Transverse colon (tissue), 4 donors: ENCODE results near the gene INPP4B. TPM values are rescaled to one million over a fixed set of nuclear protein-coding genes. Genes with fewer than 3 reads are reported as not detected.

Experiments used
- DNase-seq: peaks from one replicate; pipeline ENCODE4 v3.0.0-alpha.2; 2019
- H3K27ac ChIP-seq, 4 donors: fragments of 200-600 bp; sonication (generic); 2 replicates each; pipeline ENCODE4 v1.5.1; 2016 to 2018; ENCODE audit warnings: inconsistent platforms in 4 of 4
- H3K27me3 ChIP-seq: fragments of 200-600 bp; sonication (generic); 2 replicates; pipeline ENCODE4 v1.5.1; 2017; ENCODE audit warnings: inconsistent platforms
- H3K36me3 ChIP-seq, 4 donors: fragments of 200-600 bp; sonication (generic); 2 replicates each; pipeline ENCODE4 v1.5.1; 2017 to 2019; ENCODE audit warnings: inconsistent platforms in 4 of 4
- H3K4me1 ChIP-seq, 4 donors: fragments of 200-600 bp; sonication (generic); 2 replicates each; pipeline ENCODE4 v1.5.1; 2017 to 2020; ENCODE audit warnings: inconsistent platforms in 4 of 4
- H3K4me3 ChIP-seq, 4 donors: fragments of 200-600 bp; sonication (generic); 1 replicate in 1 of 4; 2 replicates in 3 of 4; pipeline versions ENCODE4 v1.5.1 to v1.6.1; 2017 to 2019; ENCODE audit warnings: inconsistent platforms in 4 of 4
- H3K9me3 ChIP-seq, 2 donors: fragments of 200-600 bp; sonication (generic); 2 replicates each; pipeline ENCODE4 v1.5.1; 2017 to 2019; ENCODE audit warnings: inconsistent platforms in 2 of 2
- EP300 ChIP-seq: sonication (generic); formaldehyde crosslinking; IDR thresholded peaks from one replicate; pipeline ENCODE4 v1.6.1; 2017; ENCODE audit warnings: antibody characterized with exemption, low read depth
- POLR2A ChIP-seq: fragments of 450-650 bp; IDR thresholded peaks from one replicate; pipeline ENCODE4 v1.6.1; 2016; ENCODE audit warnings: antibody characterized with exemption, mild to moderate bottlenecking, moderate library complexity
- POLR2AphosphoS5 ChIP-seq, 3 donors: sonication (generic); formaldehyde crosslinking; IDR thresholded peaks; one replicate each; pipeline ENCODE4 v1.6.1; 2016; ENCODE audit warnings: antibody characterized with exemption in 3 of 3
- WGBS, 2 donors: methylation state at CpG; one replicate each; pipeline ENCODE4 v1.1.5; 2018; ENCODE audit warnings: low coverage in 1 of 2; 5-methylcytosine and 5-hydroxymethylcytosine counted together
- in situ Hi-C, 4 donors: fragments of 200-750 bp; cut with MboI; loops; one replicate each; pipeline versions ENCODE4 v1.15.0 to v1.15.1; 2017; ENCODE audit warnings: low sequenced_read_pairs in 3 of 4, low pct_ligation_motif_present in 1 of 4, low pct_unique_long_range_greater_than_20kb in 1 of 4
- intact Hi-C: fragments of 100-400 bp; cut with DNase I; formaldehyde crosslinking; loops from one replicate; pipeline ENCODE4 v1.15.1; 2023; ENCODE audit warnings: low total_unique reads
- total RNA-seq, 4 donors: library from RNA; depleted of rRNA; stranded (reverse); fragments of >200 nt; gene quantifications; one replicate each; pipeline ENCODE4 v1.1.0, GENCODE V29; 2016
- TF ChIP-seq, protein P1 (sequence below), 5 experiments: fragments of 200-600 bp in 3 of 5; fragments of 450-650 bp in 2 of 5; sonication (generic) in 3 of 5; IDR thresholded peaks; 1 replicate in 2 of 5; 2 replicates in 3 of 5; pipeline ENCODE4 v1.5.1; 2016 to 2017; ENCODE audit warnings: antibody characterized with exemption in 5 of 5, inconsistent platforms in 3 of 5, mild to moderate bottlenecking in 2 of 5, moderate library complexity in 1 of 5

The INPP4B gene
- total RNA-seq, 4 donors from 2014 or later, result 18.3 to 33.8 (median 31.4) TPM

DNA sequence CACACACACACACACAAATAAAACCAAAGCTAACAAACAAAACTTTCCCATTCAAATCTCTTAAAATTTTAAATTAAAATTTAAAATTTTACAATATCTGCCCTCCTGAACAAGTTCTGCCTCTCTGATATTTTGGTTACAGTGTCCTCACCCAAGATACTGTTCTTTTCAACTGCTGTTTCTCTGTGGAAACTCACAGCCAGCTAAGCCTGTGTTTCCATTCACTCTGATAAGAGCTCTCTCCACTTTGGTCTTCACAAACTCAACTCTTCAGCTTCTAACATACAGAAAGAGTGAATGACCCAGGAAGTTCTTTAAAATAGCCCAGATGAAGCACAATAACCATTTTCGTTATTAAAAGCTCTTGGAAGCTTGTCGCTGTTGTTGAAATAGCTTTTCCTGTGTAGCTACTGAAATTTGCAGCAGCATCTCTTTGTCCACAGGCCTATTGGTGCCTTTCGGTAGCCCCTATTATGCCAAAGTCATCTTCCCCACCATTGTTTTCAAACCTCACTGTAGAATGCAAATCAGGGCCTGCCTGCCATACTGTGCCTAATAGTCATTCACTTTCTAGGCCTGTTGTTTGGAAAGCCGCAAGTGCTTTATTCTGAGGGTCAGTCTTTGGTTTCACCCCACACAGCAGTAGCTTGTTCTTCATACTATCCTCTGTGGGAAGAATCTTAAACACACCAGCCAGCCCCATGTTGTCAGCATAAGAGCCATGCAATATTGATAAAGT is 19.4 kb downstream of the INPP4B start:
- WGBS, 2 donors, result 75 to 88% methylated on average over 2 to 4 of the region's 4 CpGs
- Histone ChIP-seq H3K4me3 (no peak overlapping the region), H3K27me3 (no peaks in the 10 kb centered on the region), H3K9me3 (no peaks in the 10 kb centered on the region), H3K4me1 (no peaks in the 10 kb centered on the region), H3K36me3 (no peaks in the 10 kb centered on the region), H3K27ac (no peak overlapping the region)
- DNase-seq, result no peak
- in situ Hi-C loops (loop anchor here in 1 of 4 donors (25.0 kb wide), 1 partner anchor 489 kb away; no protein-coding TSS in a partner anchor), intact Hi-C loops (no loop called here)
- no peak for TF ChIP-seq POLR2A
- no peak for TF ChIP-seq POLR2AphosphoS5 (IDR thresholded peaks at IDR 0.05)
- no peak for TF ChIP-seq EP300
- TF ChIP-seq, protein P1, sequence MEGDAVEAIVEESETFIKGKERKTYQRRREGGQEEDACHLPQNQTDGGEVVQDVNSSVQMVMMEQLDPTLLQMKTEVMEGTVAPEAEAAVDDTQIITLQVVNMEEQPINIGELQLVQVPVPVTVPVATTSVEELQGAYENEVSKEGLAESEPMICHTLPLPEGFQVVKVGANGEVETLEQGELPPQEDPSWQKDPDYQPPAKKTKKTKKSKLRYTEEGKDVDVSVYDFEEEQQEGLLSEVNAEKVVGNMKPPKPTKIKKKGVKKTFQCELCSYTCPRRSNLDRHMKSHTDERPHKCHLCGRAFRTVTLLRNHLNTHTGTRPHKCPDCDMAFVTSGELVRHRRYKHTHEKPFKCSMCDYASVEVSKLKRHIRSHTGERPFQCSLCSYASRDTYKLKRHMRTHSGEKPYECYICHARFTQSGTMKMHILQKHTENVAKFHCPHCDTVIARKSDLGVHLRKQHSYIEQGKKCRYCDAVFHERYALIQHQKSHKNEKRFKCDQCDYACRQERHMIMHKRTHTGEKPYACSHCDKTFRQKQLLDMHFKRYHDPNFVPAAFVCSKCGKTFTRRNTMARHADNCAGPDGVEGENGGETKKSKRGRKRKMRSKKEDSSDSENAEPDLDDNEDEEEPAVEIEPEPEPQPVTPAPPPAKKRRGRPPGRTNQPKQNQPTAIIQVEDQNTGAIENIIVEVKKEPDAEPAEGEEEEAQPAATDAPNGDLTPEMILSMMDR (IDR thresholded peaks at IDR 0.05), result no peak

DNA sequence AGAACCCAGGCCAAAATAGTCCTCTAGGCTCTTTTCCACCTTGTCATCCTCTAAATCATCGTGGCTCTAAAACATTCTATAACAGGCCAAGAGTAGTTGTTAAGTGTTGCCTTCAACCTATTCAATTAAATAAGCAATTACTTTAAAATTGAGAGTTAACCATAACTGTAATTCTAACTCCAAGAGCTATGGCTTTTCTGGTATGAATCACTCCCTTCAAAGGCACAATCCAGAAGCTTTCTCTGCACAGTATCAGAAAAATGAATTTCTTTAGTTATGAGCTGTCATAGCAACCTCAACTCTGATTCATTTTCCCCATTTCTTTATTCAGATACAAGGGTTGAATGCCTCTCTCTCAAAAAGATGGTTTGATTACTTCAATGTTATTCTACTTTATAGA is 21.7 kb downstream of the INPP4B start:
- TF ChIP-seq EP300, result no peak
- no peak for TF ChIP-seq POLR2AphosphoS5 (IDR thresholded peaks at IDR 0.05)
- TF ChIP-seq POLR2A, result no peak
- TF ChIP-seq, protein P1 (IDR thresholded peaks at IDR 0.05), result no peak
- DNase-seq, result no peak
- no peaks in the 10 kb centered on the region for H3K27me3 ChIP-seq
- H3K4me3 ChIP-seq, result no peak overlapping the region
- no peaks in the 10 kb centered on the region for H3K4me1 ChIP-seq
- intact Hi-C loops (no loop called here), in situ Hi-C loops (no loop called here)
- no peaks in the 10 kb centered on the region for H3K36me3 ChIP-seq
- H3K27ac ChIP-seq, result no peak overlapping the region
- WGBS, 2 donors, result 87 to 91% methylated on average over 1 of the region's 1 CpG
- H3K9me3 ChIP-seq, result no peaks in the 10 kb centered on the region

DNA sequence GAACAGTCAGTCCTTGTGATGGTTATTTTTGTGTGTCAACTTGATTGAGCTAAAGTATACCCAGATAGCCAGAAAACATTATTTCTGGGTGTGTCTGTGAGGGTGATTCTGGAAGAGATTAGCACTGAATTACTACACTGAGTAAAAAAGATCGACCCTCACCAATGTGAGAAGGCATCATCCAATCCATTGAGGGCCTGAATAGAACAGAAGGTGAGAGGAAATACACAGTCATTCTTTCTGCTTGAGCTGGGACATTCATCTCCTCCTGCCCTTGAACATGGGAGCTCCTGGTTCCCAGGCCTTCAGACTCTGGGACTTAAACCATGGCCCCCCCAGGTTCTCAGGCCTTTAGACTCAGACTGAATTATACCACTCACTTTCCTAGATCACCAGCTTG is 22.3 kb downstream of the INPP4B start:
- no peak for DNase-seq
- Histone ChIP-seq H3K4me3 (no peak overlapping the region), H3K9me3 (no peaks in the 10 kb centered on the region), H3K27me3 (no peaks in the 10 kb centered on the region), H3K4me1 (no peaks in the 10 kb centered on the region), H3K27ac (no peak overlapping the region), H3K36me3 (no peaks in the 10 kb centered on the region)
- 62 to 100% methylated on average over 1 of the region's 1 CpG for WGBS, 2 donors
- no peak for TF ChIP-seq EP300
- TF ChIP-seq POLR2A, result no peak
- TF ChIP-seq, protein P1 (IDR thresholded peaks at IDR 0.05), result no peak
- TF ChIP-seq POLR2AphosphoS5 (IDR thresholded peaks at IDR 0.05), result no peak
- intact Hi-C loops, result no loop called here
- in situ Hi-C loops, result no loop called here

- Histone ChIP-seq H3K36me3 (no peaks in the 10 kb centered on the region), H3K4me1 (peaks cover 0 to 12% (median 5%) of the 10 kb centered on the region in 4 donors), H3K27ac (no peak overlapping the region), H3K4me3 (no peak overlapping the region), H3K9me3 (no peaks in the 10 kb centered on the region), H3K27me3 (no peaks in the 10 kb centered on the region)
- TF ChIP-seq POLR2A (no peak), POLR2AphosphoS5 (IDR thresholded peaks at IDR 0.05) (no peak), EP300 (no peak)
- TF ChIP-seq, protein P1 (IDR thresholded peaks at IDR 0.05), result no peak
- 76 to 81% methylated on average over 4 of the region's 4 CpGs for WGBS, 2 donors
- intact Hi-C loops (no loop called here), in situ Hi-C loops (no loop called here)
- DNase-seq, result no peak
Observed at GRCh38 chr4:142818476-142818875, 27.6 kb downstream of the INPP4B start.
